ENCODE measurements around the gene DGCR8. TPM values are rescaled to one million over a fixed set of nuclear protein-coding genes. Genes with fewer than 3 reads are reported as not detected.

The DGCR8 gene
- total RNA-seq, 2 donors from 2014 or later: 8.3 to 12.1 TPM

GRCh38 chr22:20057596-20058268 is 22.3 kb upstream of the DGCR8 start:
- TF ChIP-seq CTCF (IDR thresholded peaks at IDR 0.05): no peak

GRCh38 chr22:20058989-20059770 is 20.9 kb upstream of the DGCR8 start:
- Histone ChIP-seq H3K27me3 (no peaks in the 10 kb centered on the region), H3K9me3 (no peaks in the 10 kb centered on the region), H3K4me1 (peaks cover 0 to 7% of the 10 kb centered on the region in 2 donors), H3K36me3 (peaks cover 65% of the 10 kb centered on the region), H3K27ac (no peak overlapping the region), H3K4me3 (no peak overlapping the region)
- TF ChIP-seq CTCF (IDR thresholded peaks at IDR 0.05): no peak
- no peak for DNase-seq (ENCODE audit: low spot score)

More at GRCh38 chr22:20057596-20058268, 22.3 kb upstream of the DGCR8 start:
- DNase-seq (ENCODE audit: low spot score): no peak
- peaks cover 65% of the 10 kb centered on the region for H3K36me3 ChIP-seq
- H3K4me3 ChIP-seq: no peak overlapping the region
- H3K27ac ChIP-seq: no peak overlapping the region
- H3K27me3 ChIP-seq: no peaks in the 10 kb centered on the region
- no peaks in the 10 kb centered on the region for H3K9me3 ChIP-seq
- peaks cover 0 to 7% of the 10 kb centered on the region in 2 donors for H3K4me1 ChIP-seq

- H3K4me1 ChIP-seq: peaks cover 0 to 7% of the 10 kb centered on the region in 2 donors
- no peaks in the 10 kb centered on the region for H3K9me3 ChIP-seq
- no peak overlapping the region for H3K27ac ChIP-seq
- no peak overlapping the region for H3K4me3 ChIP-seq
- no peaks in the 10 kb centered on the region for H3K27me3 ChIP-seq
- no peak for DNase-seq (ENCODE audit: low spot score)
- TF ChIP-seq CTCF (IDR thresholded peaks at IDR 0.05): no peak
- H3K36me3 ChIP-seq: peaks cover 56% of the 10 kb centered on the region
Measured at GRCh38 chr22:20060700-20061480, 19.2 kb upstream of the DGCR8 start.

- no peak overlapping the region for H3K4me3 ChIP-seq
- H3K4me1 ChIP-seq: peaks cover 0 to 7% of the 10 kb centered on the region in 2 donors
- no peak overlapping the region for H3K27ac ChIP-seq
- no peaks in the 10 kb centered on the region for H3K9me3 ChIP-seq
- no peaks in the 10 kb centered on the region for H3K27me3 ChIP-seq
- no peak for TF ChIP-seq CTCF (IDR thresholded peaks at IDR 0.05)
- no peak for DNase-seq (ENCODE audit: low spot score)
- H3K36me3 ChIP-seq: peaks cover 51% of the 10 kb centered on the region
Measured at GRCh38 chr22:20061481-20061861, 18.6 kb upstream of the DGCR8 start.

GRCh38 chr22:20062043-20062765 is 17.8 kb upstream of the DGCR8 start:
- Histone ChIP-seq H3K27me3 (no peaks in the 10 kb centered on the region), H3K4me1 (peaks cover 0 to 7% of the 10 kb centered on the region in 2 donors), H3K27ac (no peak overlapping the region), H3K9me3 (no peaks in the 10 kb centered on the region), H3K4me3 (no peak overlapping the region), H3K36me3 (peaks cover 43% of the 10 kb centered on the region)
- no peak for TF ChIP-seq CTCF (IDR thresholded peaks at IDR 0.05)
- no peak for DNase-seq (ENCODE audit: low spot score)

All from right atrium auricular region (tissue), 2 donors.